Spleen (tissue), 11 donors: ENCODE measurements around the gene NR2F1-AS1. TPM values are rescaled to one million over a fixed set of nuclear protein-coding genes. Genes with fewer than 3 reads are reported as not detected.

ENCODE experiments used
- DNase-seq: peaks from one replicate; pipeline ENCODE4 v3.0.0-alpha.2; 2020
- H3K27ac ChIP-seq, 8 donors: fragments of 200-600 bp; sonication (generic) in 7 of 8; 1 replicate in 4 of 8; 2 replicates in 4 of 8; pipeline versions ENCODE4 v1.5.0 to v1.8.0; 2016 to 2021; ENCODE audit warnings: inconsistent platforms in 4 of 8, mild to moderate bottlenecking in 4 of 8, moderate library complexity in 1 of 8
- H3K27me3 ChIP-seq, 7 donors: fragments of 200-600 bp; sonication (generic) in 6 of 7; replicated peaks in 1 of 7; 1 replicate in 4 of 7; 2 replicates in 3 of 7; pipeline versions ENCODE4 v1.5.0 to v1.8.0; 2016 to 2021; ENCODE audit warnings: inconsistent platforms in 3 of 7, mild to moderate bottlenecking in 1 of 7
- H3K36me3 ChIP-seq, 6 donors: fragments of 200-600 bp; sonication (generic) in 5 of 6; 1 replicate in 4 of 6; 2 replicates in 2 of 6; pipeline versions ENCODE4 v1.5.0 to v1.8.0; 2016 to 2021; ENCODE audit warnings: inconsistent platforms in 2 of 6
- H3K4me1 ChIP-seq, 6 donors: fragments of 200-600 bp; sonication (generic) in 5 of 6; 1 replicate in 3 of 6; 2 replicates in 3 of 6; pipeline versions ENCODE4 v1.5.0 to v1.8.0; 2016 to 2021; ENCODE audit warnings: inconsistent platforms in 3 of 6
- H3K4me3 ChIP-seq, 8 donors: fragments of 200-600 bp; sonication (generic) in 7 of 8; 1 replicate in 4 of 8; 2 replicates in 4 of 8; pipeline versions ENCODE4 v1.5.0 to v1.8.0; 2016 to 2021; ENCODE audit warnings: inconsistent platforms in 4 of 8, mild to moderate bottlenecking in 4 of 8, moderate library complexity in 2 of 8
- H3K9me3 ChIP-seq, 8 donors: fragments of 200-600 bp; sonication (generic) in 7 of 8; 1 replicate in 4 of 8; 2 replicates in 4 of 8; pipeline versions ENCODE4 v1.5.0 to v1.8.0; 2016 to 2021; ENCODE audit warnings: inconsistent platforms in 4 of 8
- CTCF ChIP-seq, 11 experiments: fragments of 200-600 bp in 7 of 11; fragments of 450-650 bp in 4 of 11; sonication (generic) in 4 of 11; IDR thresholded peaks in 8 of 11; conservative IDR thresholded peaks in 3 of 11; 1 replicate in 7 of 11; 2 replicates in 4 of 11; pipeline versions ENCODE4 v1.4.0 to v1.8.0; 2016 to 2021; ENCODE audit warnings: antibody characterized with exemption in 11 of 11, inconsistent platforms in 4 of 11, mild to moderate bottlenecking in 1 of 11
- POLR2A ChIP-seq, 3 donors: fragments of 450-650 bp; IDR thresholded peaks; one replicate each; pipeline ENCODE4 v1.5.1; 2017; ENCODE audit warnings: antibody characterized with exemption in 3 of 3, mild to moderate bottlenecking in 1 of 3
- POLR2AphosphoS5 ChIP-seq, 3 donors: sonication (generic); formaldehyde crosslinking; IDR thresholded peaks; one replicate each; pipeline ENCODE4 v1.5.1; 2017; ENCODE audit warnings: antibody characterized with exemption in 3 of 3
- WGBS, 5 donors: extraction: QIAGEN DNeasy Blood & Tissue Kit in 3 of 5; methylation state at CpG; one replicate each; pipeline versions ENCODE4 v1.1.5 to v1.1.7; 2013 to 2018; 5-methylcytosine and 5-hydroxymethylcytosine counted together
- intact Hi-C: fragments of 100-400 bp; cut with DNase I; formaldehyde crosslinking; loops from one replicate; pipeline ENCODE4 v1.15.0; 2023; ENCODE audit warnings: low total_unique reads
- polyA plus RNA-seq, 3 donors: library from polyadenylated mRNA; stranded (reverse); fragments of 200-250 nt; gene quantifications; one replicate each; pipeline ENCODE4 v1.2.1, GENCODE V29; 2013
- total RNA-seq, 7 donors: library from RNA; depleted of rRNA in 3 of 7; stranded (reverse); fragments of >200 nt in 3 of 7; fragmentation: NEBNext Ultra II Directional in 4 of 7; extraction: Animal tissue kit (Norgen Biotek cat#: 25700) in 4 of 7; gene quantifications; one replicate each; pipeline versions ENCODE4 v1.1.0 to v1.2.1, GENCODE V29; 2016 to 2021
- donor health status: healthy with polysubstance abuse.
- donor health status: DM: no; HTN: no; CAD: no; lungs with moderate emphysema.
- donor health status: DM: no; HTN: no; CAD: no.
- donor health status: Bipolar disorder and iron deficiency.
- donor health status: healthy.
- donor health status: DM: no; HTN: no; CAD: no.
- donor health status: DM: yes; HTN: yes; CAD: no.

The NR2F1-AS1 gene
- total and polyA plus RNA-seq, 10 donors, result 5.9 to 21.6 (median 8.5) TPM

GRCh38 chr5:93595420-93596147 lies 14.6 kb upstream of the NR2F1-AS1 start:
- H3K27me3 ChIP-seq, result peaks cover 23 to 100% (median 71%) of the 10 kb centered on the region in 7 donors
- intact Hi-C loops, result no loop called here
- peaks cover 0 to 38% (median 9%) of the 10 kb centered on the region in 6 donors for H3K4me1 ChIP-seq
- peak overlapping the region in 1 of 8 donors; percentile 27 for H3K4me3 ChIP-seq
- no peak for DNase-seq
- H3K27ac ChIP-seq, result no peak overlapping the region
- H3K9me3 ChIP-seq, result peaks cover 0 to 14% (median 0%) of the 10 kb centered on the region in 8 donors
- H3K36me3 ChIP-seq, result peaks cover 0 to 20% (median 0%) of the 10 kb centered on the region in 6 donors
- no peak for TF ChIP-seq POLR2AphosphoS5 (IDR thresholded peaks at IDR 0.05)
- no peak for TF ChIP-seq CTCF (IDR thresholded peaks at IDR 0.05 in 8 of 11, conservative IDR thresholded peaks at IDR 0.05 in 3 of 11)
- no peak for TF ChIP-seq POLR2A (IDR thresholded peaks at IDR 0.05)
- WGBS, 5 donors, result 26 to 48% (median 35%) methylated on average over 29 of the region's 29 CpGs

GRCh38 chr5:93594591-93595419 lies 13.8 kb upstream of the NR2F1-AS1 start:
- intact Hi-C loops, result no loop called here
- no peak overlapping the region for H3K27ac ChIP-seq
- 26 to 34% (median 28%) methylated on average over 24 to 37 of the region's 37 CpGs for WGBS, 5 donors
- H3K4me1 ChIP-seq, result peaks cover 0 to 38% (median 9%) of the 10 kb centered on the region in 6 donors
- H3K36me3 ChIP-seq, result peaks cover 0 to 20% (median 0%) of the 10 kb centered on the region in 6 donors
- TF ChIP-seq POLR2A (IDR thresholded peaks at IDR 0.05) (no peak), CTCF (IDR thresholded peaks at IDR 0.05 in 8 of 11, conservative IDR thresholded peaks at IDR 0.05 in 3 of 11) (no peak), POLR2AphosphoS5 (IDR thresholded peaks at IDR 0.05) (no peak)
- no peak overlapping the region for H3K4me3 ChIP-seq
- H3K27me3 ChIP-seq, result peaks cover 23 to 100% (median 64%) of the 10 kb centered on the region in 7 donors
- H3K9me3 ChIP-seq, result peaks cover 0 to 14% (median 0%) of the 10 kb centered on the region in 8 donors
- DNase-seq, result no peak

GRCh38 chr5:93593476-93594131 lies 12.6 kb upstream of the NR2F1-AS1 start:
- no peak for DNase-seq
- intact Hi-C loops, result no loop called here
- 35 to 58% (median 39%) methylated on average over 30 of the region's 30 CpGs for WGBS, 5 donors
- H3K9me3 ChIP-seq, result peaks cover 0 to 14% (median 0%) of the 10 kb centered on the region in 8 donors
- no peak for TF ChIP-seq POLR2A (IDR thresholded peaks at IDR 0.05)
- no peak for TF ChIP-seq CTCF (IDR thresholded peaks at IDR 0.05 in 8 of 11, conservative IDR thresholded peaks at IDR 0.05 in 3 of 11)
- no peak for TF ChIP-seq POLR2AphosphoS5 (IDR thresholded peaks at IDR 0.05)
- peaks cover 0 to 20% (median 0%) of the 10 kb centered on the region in 6 donors for H3K36me3 ChIP-seq
- H3K27me3 ChIP-seq, result peaks cover 23 to 100% (median 53%) of the 10 kb centered on the region in 7 donors
- peaks cover 0 to 33% (median 8%) of the 10 kb centered on the region in 6 donors for H3K4me1 ChIP-seq
- H3K27ac ChIP-seq, result no peak overlapping the region
- H3K4me3 ChIP-seq, result no peak overlapping the region
